Measurements from ENCODE around the gene NDUFS7.

Gene NDUFS7

DNA sequence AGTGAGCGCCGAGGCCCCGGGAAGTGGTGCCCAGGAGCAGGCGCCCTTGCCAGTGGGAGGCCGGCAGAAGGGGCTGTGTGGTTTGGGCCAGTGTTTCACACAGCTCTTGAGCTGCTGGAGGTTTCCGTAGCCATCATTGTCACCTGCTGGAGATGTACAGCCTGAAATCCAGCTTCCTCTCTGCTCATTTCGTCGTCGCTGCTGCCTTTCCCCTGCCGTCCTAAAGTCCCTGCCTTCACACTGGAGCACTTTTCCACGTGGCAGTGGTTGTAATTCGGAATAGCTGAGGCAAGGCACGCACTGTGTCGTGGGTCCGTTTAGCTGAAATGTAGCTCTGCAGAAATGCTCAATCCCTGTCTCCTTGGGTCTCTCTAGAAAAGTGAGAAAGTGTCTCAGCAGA is 36.9 kb downstream of the NDUFS7 start:
- DNase-seq = no peak

DNA sequence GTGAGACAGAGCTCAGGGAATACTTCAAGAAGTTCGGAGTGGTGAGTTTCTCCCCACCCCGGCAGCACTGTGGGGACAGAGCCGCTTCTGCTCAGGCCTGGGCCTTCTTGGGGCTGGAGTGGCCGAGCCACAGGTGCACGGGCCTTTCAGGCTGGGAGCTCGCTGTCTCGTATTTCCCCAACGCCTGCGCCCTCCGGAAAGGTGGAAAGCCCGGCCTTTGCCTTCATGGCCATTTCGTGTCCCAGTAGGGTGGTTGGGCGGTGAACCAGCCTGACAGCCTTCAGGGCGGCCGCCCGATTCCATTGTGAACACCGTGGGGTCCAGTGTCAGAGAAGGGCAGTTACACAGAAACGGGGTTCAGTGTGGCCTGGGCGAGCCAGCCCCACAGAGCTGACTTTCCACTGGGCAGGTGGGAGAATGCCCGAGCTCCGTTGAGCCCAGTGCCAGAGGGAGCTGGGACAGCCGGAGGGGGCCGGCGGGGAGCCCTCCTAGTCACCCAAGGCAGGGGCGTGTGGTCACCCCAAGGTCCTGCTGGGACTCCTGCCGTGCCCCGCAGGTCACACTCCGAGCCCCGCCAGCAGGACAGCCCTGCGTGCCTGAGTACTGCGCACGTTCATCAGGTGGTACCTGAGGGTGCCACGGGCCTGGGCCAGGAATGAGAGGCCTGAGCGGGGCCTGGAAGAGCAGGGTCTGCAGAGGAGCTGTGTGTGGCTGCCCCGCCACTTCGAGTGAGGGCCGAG is 37.7 kb downstream of the NDUFS7 start:
- DNase-seq = no peak

DNA sequence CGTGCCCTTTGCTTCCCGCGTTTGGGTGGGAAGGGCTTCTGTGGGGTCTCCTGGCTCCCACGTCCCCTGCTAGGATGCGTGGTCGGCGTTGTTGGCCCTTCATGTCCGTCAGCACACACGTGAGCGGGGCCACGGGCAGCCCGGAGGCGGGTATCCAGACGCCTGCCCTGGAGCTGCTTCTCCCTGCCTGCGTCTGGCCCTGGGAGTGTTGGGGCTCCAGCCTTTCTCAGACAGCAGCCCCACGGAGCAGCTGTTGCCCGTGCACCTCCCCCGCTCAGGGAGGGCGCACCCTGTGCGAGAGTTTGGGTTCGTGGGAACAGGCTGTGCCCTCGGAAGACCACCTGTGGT is 38.2 kb downstream of the NDUFS7 start:
- no peak for DNase-seq

DNA sequence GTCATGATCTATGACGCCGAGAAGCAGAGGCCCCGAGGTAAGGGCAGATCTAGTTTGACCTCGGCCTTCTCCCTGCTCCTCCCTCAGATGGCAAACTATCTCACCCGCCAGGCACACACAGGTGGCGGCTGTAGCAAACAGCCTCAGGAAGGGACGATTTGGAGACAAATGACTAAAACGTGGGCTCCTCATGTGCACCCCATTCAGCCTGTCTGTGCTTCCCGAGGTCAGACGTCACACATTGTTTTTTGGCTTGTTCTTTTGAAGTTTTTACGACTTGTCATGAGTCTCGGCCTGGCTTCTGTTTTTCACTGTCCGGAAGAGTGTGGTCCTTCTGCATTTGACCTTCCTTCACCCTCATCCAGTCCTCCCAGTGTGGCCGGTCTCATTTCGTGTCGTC is 38.7 kb downstream of the NDUFS7 start:
- DNase-seq = no peak

DNA sequence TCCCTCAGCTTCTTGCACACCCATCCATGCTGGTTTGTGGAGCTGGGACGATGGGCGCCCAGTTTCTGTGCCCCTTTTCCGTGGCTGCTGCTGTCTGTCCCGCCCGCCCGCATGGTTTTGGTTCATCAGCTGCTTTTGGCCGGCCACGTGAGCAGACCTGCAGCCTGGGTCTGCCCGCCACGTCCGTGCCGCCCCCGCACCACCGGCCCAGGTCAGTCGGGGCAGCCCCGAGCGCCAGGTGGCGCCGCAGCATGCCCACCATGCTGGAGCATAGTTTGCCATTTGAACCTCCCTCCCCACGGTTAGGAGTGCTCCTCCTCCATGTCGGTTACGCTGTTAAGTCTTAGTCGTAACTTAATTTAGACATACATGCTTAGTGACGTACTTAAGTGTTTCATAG is 39.2 kb downstream of the NDUFS7 start:
- DNase-seq = no peak

DNA sequence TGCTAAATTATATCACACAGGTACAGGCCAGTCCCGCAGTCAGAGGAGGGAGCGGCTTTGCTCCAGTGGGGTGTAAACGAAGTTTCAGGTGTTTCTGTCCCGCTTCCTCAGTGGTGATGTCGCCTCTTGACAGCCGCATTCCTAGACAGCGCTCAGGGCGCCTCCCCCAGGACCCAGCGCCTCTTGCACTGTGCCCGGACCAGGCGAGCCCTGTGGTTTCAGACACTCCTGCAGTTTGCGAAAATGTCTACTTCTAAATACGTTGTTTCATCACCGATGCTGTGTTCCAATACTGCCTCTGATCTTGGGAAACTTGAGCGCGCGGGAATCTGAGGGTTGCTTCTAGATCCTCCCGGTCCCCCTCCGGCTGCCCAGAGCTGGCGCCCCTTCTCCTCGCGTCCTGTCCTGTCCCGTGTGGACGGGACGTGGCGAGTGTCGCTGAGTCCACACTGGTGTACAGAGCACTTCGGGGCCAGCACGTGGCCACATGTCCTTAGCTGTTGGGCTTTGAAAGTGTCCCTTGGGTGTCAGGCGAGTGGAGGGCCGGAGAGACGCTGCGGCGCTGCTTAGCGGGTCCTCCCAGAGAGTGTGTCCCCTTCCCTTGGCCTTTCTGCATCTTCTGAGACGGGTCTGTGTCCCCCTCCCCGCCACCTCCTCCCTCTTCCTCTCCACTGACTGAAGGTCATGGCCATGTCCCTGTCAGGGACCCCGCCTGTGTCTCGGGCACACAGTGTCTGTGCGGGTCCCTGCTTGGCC is 39.9 kb downstream of the NDUFS7 start:
- DNase-seq = no peak

DNA sequence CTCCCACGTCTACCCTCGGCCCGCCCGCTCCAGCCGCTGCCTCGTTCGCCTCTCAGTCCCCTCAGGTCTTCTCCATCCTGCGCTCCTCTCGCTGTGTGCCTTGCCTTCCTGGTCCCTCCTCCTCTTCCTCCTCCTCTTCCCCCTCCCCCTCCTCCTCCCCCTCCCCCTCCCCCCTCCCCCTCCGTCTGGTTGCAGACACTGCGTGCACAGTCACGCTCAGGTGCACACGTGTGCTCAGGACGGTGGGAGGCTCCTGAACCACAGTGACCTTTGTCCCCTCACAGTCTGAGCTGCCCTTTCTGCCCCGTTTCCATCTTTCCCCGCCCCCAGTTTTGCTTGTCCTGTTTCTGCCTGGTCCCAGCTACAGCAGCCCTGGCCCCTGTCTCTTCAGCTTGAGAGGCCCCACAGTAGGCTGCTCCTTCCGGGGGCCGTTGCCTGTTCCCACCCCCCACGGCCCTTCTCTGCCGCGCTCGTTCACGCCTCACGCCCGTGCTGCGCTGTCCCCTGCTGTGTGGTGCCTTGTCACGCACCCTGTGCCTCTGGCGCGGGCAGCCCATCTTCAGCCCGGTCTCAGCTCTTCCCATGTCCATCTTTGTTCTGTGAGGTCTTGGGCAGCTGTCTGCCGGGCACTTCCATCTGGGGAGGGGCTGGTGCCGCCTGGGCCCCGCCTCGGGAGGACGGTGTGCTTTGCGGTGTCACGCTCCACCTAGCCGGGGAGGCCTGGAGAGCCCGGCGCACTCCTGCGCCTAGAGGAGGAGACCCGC is 40.7 kb downstream of the NDUFS7 start:
- DNase-seq = no peak

DNA sequence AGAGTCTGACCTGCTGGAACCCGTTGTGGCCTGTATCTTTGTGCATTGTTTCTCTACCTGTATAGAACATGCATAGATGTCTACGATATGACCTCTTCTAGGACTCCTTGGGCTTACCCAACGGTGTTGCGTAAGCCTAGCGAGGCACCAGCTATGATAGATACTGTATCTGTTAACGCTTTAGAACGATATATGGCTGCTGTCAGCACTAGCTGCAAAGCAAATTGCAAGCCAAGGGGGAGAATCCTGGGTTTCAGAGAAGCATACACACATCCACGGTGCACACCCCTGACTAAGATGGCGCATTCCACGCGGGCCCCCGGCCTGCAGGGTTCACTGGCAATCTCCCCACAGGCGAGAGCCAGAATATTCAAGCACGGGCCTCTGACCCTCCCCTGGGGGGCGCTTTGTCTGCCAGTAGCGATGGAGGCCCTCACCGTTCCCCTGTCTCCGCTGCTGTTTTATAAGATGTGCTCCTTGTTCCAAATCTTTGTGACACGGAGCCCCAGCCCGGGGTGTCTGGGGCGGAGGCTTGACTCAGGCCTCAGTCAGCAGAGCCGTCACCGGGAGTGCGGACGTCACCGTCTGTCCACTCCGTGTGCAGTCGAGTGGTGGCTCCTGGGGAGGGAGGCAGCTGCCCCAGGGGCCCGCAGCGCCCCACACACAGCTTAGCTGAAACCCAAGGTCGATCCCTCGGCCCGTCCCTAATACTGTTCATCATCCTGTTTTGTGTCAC is 41.6 kb downstream of the NDUFS7 start:
- no peak for DNase-seq

DNA sequence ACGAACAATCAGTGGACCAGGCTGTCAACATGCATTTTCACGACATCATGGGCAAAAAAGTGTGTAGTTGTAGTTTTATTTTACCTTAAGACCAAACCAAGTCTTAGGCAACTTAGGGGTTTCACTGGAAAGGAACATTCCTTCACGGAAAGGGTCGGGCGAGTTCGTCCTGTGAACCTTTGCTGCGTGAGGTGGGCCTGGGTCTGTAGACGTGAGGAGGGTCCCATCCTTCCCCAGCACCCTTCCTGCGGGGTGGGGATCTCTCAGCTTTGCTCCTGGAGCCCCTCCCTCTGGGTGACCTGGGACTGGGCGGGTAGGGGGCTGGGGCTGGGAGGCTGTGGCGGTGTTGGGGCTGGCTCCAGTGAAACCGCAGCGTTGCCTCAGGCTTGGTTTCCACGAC is 42.2 kb downstream of the NDUFS7 start:
- no peak for DNase-seq

DNA sequence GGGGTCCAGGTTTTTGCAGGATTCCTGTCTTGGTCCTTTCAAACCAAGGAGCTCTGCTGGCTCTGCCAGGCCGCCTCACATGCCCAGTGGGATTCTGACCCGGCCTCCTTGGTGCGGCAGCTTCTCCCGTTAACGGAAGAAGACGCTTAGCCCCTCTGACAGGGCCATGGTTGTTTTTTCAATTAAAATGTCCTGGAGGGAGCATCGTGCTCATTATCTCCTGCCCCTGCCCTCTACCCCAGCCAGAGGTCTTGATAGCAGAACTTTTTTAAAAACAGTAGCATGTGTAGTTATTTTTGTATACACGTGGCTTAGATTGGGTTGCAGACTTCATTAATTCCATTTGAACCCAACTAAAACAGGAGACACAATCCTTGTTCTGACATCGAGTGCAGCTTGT is 43.0 kb downstream of the NDUFS7 start:
- DNase-seq = no peak

DNA sequence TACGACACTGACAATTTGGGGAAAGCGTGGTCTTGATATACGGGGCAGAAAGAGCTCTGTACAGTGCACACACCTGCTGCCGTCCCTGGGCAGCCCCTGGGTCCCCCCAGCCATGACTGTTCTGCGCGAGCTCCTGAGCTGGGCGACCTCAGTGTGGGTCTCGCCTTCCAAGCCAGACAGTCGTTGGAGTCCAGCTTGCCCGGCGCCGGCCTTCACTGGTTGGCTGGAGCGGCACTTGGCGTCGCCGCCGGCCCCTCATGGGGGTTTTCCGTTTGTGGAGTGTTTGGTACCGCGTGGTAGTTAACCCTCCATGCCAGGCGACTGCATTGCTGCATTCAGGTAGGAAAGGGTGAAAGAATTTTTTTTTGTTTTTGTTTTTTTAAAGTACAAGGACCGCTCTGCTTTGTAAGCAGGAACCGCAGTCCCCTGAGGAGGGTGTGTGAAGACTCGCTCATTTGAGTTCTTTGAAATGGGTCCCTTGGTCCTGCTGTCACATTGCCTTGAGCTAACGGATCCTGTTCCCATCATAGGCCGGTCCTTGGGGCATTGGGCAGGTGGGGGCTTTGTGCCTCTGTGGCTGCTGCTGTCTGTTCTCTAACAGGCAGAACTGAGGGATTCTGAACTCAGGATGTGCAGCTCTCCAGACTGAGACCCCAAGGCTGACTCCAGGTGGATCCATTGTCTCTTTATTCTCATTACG is 43.7 kb downstream of the NDUFS7 start:
- DNase-seq = no peak

DNA sequence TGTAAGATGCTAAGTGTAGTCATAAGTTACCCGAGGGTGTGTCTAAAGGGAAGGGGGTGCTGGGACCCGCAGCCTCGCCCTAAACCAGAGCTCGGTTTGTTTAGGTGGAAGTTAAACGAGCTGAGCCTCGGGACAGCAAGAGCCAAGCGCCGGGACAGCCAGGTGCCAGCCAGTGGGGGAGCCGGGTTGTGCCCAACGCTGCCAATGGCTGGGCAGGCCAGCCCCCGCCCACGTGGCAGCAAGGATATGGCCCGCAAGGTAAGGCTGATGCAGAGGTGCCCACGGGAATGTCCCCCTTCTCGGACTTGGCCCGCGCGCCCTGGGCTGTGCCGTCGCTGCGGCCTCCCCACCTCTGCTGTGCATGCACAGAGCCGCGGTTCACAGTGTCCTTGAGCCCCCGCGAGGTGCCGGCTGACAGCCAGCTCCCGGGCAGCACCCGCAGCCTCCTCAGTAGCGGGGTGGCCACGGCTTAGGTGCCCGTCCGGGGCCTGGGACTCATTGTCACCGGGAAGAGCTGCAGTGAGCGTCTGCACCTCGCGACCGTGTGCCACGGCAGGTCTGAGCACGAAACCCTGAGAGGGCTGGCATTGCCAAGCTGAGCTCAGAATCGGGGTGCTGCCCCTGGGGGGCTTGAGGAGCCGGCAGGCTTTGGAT is 45.2 kb downstream of the NDUFS7 start:
- DNase-seq = no peak

DNA sequence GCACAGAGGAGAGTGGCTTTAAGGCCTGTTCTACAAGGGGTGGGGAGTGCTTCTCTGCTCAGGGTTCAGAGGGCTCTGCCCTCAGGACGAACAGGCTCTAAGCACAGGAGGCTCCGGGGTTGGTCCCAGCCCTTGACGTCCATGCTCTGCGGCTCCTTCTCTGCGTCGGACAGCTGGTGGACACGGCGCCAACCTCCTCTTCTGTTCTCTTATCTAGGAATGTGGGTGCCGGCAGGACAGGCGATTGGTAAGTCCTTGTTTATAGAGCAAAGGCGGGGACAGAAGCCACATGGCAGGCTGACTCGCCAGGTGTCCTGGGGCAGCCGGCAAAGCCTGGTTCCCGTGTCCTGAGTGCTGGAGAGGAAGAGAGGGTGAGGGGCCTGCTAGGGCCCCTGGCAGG is 46.0 kb downstream of the NDUFS7 start:
- DNase-seq = no peak

DNA sequence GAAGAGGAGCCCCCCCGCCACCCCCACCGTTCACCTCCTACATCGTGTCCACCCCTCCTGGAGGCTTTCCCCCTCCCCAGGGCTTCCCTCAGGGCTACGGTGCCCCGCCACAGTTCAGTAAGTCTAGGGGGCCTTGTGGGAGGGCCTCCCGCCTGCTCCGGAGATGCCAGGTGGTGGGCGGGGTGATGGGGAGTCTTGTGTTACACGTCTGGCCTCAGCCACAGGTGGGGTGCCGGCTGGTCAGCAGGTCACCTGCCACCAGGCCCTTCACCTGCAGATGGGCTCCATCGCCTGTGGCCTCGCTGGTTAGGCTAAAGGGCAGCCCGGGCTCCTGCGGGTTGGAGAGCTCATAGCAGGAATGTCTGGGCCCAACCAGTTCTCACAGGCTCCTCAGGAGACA is 46.5 kb downstream of the NDUFS7 start:
- DNase-seq = no peak

DNA sequence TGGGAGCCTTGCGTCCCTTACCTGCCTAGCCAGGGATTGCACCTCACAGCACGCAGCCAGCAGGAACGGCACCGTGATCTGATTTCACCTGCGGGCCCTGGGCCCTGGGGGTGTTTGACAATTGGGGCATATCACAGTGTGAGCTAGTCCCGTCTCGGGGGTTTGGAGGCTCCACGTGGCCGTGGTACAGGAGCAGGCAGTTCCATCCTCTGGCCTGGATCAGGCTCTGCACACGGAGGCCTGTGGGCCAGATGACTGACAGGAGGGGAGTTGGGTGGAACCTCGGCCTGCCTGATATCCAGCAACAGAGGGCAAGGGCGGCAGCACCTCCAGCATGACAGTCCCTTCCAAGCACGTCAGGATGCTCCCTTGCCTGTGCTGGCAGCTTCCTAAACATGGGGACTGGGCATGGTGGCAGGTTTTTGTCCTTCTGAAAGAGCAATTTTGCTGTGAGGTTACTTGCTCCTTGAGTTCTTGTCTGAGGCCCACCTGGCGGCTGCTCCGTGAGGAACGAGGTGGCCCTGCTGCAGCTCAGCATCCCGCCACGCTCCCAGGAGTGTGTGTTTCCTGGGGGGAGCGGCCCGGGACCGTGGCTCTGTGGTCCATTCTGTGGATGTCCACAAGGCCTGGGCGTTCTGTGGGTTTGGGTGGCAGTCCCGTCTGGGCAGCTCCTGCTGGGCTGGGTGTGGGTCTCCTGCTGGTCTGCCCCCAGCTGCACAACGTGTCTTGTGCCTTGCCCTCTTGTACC is 48.2 kb downstream of the NDUFS7 start:
- no peak for DNase-seq

DNA sequence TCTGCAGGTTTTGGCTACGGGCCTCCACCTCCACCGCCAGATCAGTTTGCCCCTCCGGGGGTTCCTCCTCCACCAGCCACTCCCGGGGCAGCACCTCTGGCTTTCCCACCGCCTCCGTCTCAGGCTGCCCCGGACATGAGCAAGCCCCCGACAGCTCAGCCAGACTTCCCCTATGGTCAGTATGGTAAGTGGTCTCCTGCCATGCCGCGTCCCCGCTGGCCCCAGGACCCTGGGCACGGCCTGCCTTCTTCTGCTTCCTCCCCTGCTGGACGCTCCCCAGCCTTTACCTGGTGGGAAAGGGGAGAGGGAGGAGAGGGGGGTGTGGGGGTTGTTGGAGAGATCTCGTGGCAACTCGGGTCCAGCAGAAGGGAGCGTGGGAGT is 48.8 kb downstream of the NDUFS7 start:
- no peak for DNase-seq

DNA sequence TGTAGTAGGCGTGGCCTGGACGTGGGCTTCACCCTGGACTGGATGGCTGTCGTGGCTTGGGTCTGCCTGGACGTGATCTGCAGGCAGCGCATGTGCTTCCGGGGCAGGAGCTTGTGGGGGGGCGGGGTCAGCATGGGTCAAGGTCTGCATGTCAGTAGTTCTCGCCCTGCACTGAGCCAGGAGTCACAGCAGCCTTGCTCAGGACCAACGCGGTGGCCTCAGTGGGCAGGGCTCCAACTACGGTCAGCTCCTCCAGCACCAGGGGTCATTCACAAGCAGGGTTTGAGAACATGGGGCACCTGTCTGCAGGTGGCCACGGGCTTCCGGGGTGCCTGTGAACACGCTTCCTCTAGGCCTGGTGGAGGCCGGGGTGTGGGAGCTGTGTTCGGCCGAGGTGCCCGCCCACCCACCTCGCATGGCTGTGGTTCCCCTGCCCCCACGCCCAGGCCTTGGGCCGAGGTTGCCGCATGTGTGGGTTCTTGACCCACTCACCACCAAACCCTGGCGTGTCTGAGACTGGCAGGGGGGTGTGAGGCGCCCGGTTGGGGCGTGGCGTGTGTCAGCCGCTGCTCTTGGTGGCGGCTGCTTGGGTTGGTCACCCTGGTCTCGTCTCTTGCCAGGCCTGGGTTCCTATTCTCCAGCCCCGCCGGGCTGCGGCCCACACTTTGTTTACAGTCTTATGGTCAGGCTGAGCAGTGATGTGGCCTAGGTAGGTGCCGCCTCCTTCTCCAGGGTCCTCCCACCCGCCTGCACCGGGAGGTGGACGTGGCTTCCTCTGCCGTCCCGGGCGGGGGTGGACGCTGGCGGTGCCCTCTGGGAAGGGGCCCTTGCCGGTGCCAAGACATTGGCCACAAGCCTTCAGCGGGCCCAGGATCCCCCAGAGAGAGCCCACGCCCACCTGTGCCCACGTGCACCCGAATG is 49.7 kb downstream of the NDUFS7 start:
- DNase-seq = no peak

DNA sequence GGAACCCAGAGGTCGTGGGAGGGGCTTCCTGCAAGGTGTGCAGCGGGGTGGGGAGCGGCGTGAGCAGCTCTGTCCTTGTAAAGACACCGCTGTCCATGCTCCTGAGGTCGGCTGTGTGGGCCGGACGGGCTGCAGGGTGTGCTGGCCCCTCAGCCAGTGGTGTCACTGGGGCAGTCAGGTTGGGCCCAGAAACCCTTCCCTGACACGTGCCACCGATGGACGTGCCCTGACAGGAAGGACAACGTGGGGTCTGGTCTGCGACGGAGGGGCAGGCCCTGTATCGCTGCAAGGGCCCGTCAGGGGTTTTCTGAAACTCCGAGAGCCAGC is 50.3 kb downstream of the NDUFS7 start:
- no peak for DNase-seq

DNA sequence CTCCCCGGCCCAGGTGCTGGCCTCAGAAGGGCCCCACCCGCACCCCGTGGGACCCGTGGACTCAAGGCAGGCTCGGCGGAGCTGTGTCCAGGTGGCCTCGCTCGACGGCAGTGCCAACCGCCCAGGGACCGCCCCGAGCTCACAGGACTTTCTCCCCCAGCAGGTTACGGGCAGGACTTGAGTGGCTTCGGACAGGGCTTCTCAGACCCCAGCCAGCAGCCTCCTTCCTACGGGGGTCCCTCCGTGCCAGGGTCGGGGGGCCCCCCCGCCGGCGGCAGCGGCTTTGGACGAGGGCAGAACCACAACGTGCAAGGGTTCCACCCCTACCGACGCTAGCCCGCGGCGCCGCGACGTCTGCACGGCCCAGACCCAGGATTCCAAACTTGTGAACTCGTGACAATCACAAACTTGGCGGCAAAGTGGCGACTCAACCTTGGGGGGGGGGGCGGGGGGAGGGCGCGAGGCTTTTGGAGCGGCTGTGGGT is 50.9 kb downstream of the NDUFS7 start:
- DNase-seq = no peak

DNA sequence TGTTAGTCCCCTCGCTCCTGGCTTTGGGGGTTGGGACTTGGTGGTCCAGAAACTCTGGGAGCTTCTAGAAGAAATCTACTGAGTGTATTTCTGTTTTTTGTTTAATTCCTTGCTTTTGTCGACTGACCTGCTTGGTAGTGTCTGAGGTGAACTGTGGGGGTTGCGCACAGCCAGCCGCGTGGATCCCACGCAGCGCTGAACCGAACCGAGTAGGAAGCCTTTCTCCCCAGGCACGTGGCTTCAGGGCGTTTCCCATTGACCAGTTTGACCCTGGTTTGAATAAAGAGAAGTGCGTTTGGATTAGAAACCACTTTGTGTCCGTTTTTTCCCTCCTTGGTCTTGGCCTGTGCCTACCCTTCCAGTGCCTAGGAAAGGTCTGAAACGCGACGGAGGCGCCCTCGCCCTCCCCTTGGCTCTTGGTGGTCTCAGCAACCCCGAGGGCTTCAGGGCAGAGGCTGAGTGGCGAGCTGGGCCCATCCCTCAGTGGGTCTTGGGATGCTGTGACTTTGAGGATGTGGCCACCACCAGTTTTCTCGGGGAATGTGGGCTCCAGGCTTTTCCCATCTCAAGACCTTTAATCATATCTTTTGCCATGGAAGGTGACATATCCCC is 51.8 kb downstream of the NDUFS7 start:
- DNase-seq = no peak
